Measurements from ENCODE around the gene FBXW11. TPM values are rescaled to one million over a fixed set of nuclear protein-coding genes. Genes with fewer than 3 reads are reported as not detected.
A peak's percentile ranks its signal among the peaks of the same experiment; 100 is the strongest.
"Not testable (repeated sequence)": the region's sequence is repeated elsewhere in the genome, so short reads cannot be mapped to it uniquely, and the experiment has no call there.

Gene FBXW11
- total RNA-seq, 2 donors from 2014 or later = 28.3 to 30.1 TPM

DNA sequence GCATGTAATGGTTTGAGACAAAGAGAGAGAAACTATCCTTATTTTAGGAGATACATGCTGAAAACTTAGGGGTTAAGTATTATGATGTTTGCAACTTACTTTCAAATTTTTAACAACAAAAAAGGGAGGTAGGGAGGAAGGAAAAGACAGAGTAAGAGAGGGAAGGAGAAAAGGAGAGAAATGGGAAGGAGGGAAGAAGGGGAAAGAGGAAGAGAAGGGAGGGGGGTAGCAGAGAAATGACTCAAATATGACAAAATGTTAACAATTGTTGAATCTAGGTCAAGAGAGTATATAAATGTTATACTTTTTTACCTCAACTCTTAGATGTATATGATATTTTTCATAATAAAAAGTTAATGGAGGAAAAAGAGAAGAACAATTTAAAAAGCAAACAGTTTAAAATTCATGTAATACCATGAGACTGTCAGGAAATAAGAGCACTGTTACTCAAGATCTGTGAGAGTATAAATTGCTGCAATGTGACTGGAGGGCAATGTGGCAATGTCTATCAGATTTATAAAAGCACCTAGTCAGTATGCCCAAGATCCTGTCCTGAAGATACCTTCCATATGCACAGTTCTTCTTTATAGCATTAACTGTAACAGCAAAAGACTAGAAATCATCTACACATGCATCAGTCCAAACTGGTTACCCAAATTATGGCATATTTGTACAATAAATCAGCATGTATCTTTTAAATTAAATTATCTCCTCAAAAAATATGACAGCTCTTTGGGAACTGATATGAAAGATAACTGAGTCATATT lies 16.3 kb downstream of the FBXW11 start:
- Mint-ChIP-seq H3K4me3 (no peak overlapping the region), H3K4me1 (peaks cover 33% of the 10 kb centered on the region), H3K27me3 (no peaks in the 10 kb centered on the region), H3K36me3 (ENCODE audit: low read depth) (peaks cover 4% of the 10 kb centered on the region), H3K27ac (peak overlapping the region; percentile 56)
- no peaks in the 10 kb centered on the region for H3K9me3 ChIP-seq (ENCODE audit: control insufficient read depth, low read length, poor library complexity, severe bottlenecking)
- no peak for DNase-seq
- ATAC-seq = no peak

DNA sequence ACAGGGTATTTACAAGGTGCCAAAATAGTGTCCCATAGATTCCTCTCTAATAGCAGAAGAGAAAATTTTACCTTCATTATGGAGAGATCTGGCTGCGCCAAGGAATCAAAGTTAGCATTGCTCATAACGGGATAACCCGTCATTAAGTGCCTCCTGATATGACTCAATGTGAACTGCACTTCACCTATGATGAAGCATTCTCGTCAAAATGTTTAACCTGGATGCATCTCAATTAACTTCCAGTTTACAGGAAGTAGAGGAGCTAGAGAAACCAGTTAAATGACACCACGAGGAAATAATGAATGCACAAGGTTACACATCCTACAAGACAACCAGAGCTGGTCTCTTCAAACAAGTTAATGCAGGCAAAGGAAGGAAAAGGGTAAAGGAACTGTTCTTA lies 17.2 kb downstream of the FBXW11 start:
- H3K36me3 Mint-ChIP-seq (ENCODE audit: low read depth) = peaks cover 4% of the 10 kb centered on the region
- no peaks in the 10 kb centered on the region for H3K9me3 ChIP-seq (ENCODE audit: control insufficient read depth, low read length, poor library complexity, severe bottlenecking)
- peaks cover 37% of the 10 kb centered on the region for H3K4me1 Mint-ChIP-seq
- peak overlapping the region; percentile 63 for H3K4me3 Mint-ChIP-seq
- peak overlapping the region; percentile 56 for H3K27ac Mint-ChIP-seq
- H3K27me3 Mint-ChIP-seq = no peaks in the 10 kb centered on the region
- DNase-seq = no peak
- no peak for ATAC-seq

- H3K36me3 Mint-ChIP-seq (ENCODE audit: low read depth) = peaks cover 4% of the 10 kb centered on the region
- H3K9me3 ChIP-seq (ENCODE audit: control insufficient read depth, low read length, poor library complexity, severe bottlenecking) = no peaks in the 10 kb centered on the region
- ATAC-seq (no peak), DNase-seq (no peak)
- no peak overlapping the region for H3K27ac Mint-ChIP-seq
- H3K4me3 Mint-ChIP-seq = no peak overlapping the region
- no peaks in the 10 kb centered on the region for H3K27me3 Mint-ChIP-seq
- peaks cover 36% of the 10 kb centered on the region for H3K4me1 Mint-ChIP-seq
Observed at GRCh38 chr5:171986772-171987171, 19.7 kb downstream of the FBXW11 start.

GRCh38 chr5:171984748-171985419 lies 21.6 kb downstream of the FBXW11 start:
- peak overlapping the region; percentile 7 for H3K4me3 Mint-ChIP-seq
- H3K36me3 Mint-ChIP-seq (ENCODE audit: low read depth) = peaks cover 6% of the 10 kb centered on the region
- DNase-seq (no peak), ATAC-seq (peak; percentile 83)
- peaks cover 29% of the 10 kb centered on the region for H3K4me1 Mint-ChIP-seq
- peaks cover 4% of the 10 kb centered on the region for H3K9me3 ChIP-seq (ENCODE audit: control insufficient read depth, low read length, poor library complexity, severe bottlenecking)
- H3K27ac Mint-ChIP-seq = peak overlapping the region; percentile 6
- no peaks in the 10 kb centered on the region for H3K27me3 Mint-ChIP-seq

DNA sequence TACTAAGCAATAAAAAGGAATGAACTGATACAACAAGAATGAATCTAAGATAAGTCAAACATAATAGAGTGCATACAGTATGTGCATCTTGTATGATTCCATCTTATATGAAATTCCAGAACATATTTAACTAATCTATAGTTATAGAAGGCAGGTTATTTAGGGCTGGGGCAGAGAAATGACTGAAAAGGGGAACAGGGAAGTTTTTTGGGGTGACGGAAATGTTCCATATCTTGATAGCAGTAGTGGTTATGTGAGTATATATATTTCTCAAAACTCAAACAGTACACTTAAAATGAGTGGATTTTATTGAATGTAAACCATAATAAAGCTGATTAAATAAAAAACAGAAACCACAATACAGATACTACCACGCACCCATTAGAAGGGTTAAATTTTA lies 24.6 kb downstream of the FBXW11 start:
- Mint-ChIP-seq H3K27me3 (no peaks in the 10 kb centered on the region), H3K27ac (no peak overlapping the region), H3K4me1 (peaks cover 21% of the 10 kb centered on the region), H3K4me3 (no peak overlapping the region), H3K36me3 (ENCODE audit: low read depth) (peaks cover 2% of the 10 kb centered on the region)
- ATAC-seq = no peak
- no peak for DNase-seq
- peaks cover 7% of the 10 kb centered on the region for H3K9me3 ChIP-seq (ENCODE audit: control insufficient read depth, low read length, poor library complexity, severe bottlenecking)

GRCh38 chr5:171980792-171981191 lies 25.6 kb downstream of the FBXW11 start:
- peaks cover 2% of the 10 kb centered on the region for H3K36me3 Mint-ChIP-seq (ENCODE audit: low read depth)
- no peak overlapping the region for H3K27ac Mint-ChIP-seq
- peaks cover 24% of the 10 kb centered on the region for H3K4me1 Mint-ChIP-seq

DNA sequence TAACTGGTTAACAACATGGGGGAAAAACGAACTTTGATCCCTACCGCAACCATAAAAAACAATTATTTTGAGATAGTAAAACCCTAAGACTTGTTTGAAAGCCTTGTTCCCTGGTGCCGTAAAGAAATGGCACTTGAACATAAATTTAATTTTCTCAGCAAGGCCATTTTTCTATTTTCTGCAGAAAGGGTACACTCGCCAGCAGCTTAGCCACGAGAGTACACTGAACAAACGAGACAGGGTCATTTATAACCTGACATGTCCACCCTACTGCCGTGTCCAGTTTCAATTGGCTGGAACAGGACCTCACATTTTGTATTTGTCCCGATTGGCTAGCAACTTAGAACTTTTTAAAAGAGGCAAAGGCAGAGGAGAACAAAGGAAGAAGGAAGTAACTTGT lies 26.8 kb downstream of the FBXW11 start:
- Mint-ChIP-seq H3K4me3 (no peak overlapping the region), H3K27ac (no peak overlapping the region), H3K36me3 (ENCODE audit: low read depth) (peaks cover 2% of the 10 kb centered on the region), H3K4me1 (peaks cover 27% of the 10 kb centered on the region), H3K27me3 (no peaks in the 10 kb centered on the region)
- no peak for DNase-seq
- peaks cover 7% of the 10 kb centered on the region for H3K9me3 ChIP-seq (ENCODE audit: control insufficient read depth, low read length, poor library complexity, severe bottlenecking)
- ATAC-seq = no peak

More at GRCh38 chr5:171980792-171981191, 25.6 kb downstream of the FBXW11 start:
- H3K9me3 ChIP-seq (ENCODE audit: control insufficient read depth, low read length, poor library complexity, severe bottlenecking) = peaks cover 7% of the 10 kb centered on the region
- no peak overlapping the region for H3K4me3 Mint-ChIP-seq
- H3K27me3 Mint-ChIP-seq = no peaks in the 10 kb centered on the region
- no peak for DNase-seq
- ATAC-seq = no peak

GRCh38 chr5:171978519-171978918 lies 27.9 kb downstream of the FBXW11 start:
- DNase-seq = no peak
- H3K4me1 Mint-ChIP-seq = peaks cover 25% of the 10 kb centered on the region
- no peak overlapping the region for H3K27ac Mint-ChIP-seq
- no peaks in the 10 kb centered on the region for H3K27me3 Mint-ChIP-seq
- no peak overlapping the region for H3K4me3 Mint-ChIP-seq
- H3K36me3 Mint-ChIP-seq (ENCODE audit: low read depth) = peaks cover 2% of the 10 kb centered on the region
- ATAC-seq = no peak
- H3K9me3 ChIP-seq (ENCODE audit: control insufficient read depth, low read length, poor library complexity, severe bottlenecking) = peaks cover 7% of the 10 kb centered on the region

DNA sequence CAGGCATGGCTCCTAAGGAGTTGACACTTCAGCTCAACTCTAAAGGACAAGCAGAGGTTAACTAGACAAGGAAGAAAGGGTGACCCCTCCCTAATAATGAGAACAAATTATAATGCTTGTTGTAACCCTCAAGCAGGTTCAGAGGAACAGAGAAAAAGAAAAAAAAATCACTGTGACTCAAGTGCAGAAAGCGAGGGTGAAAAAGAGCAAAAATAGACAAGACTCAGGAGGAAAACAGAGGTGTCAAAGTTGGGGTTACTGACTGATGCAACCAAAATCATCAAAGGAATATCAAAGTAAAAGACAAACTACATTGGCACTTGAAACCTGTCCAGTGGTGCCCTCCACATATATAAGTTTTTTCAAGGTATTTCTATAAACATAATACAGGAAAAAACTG lies 28.4 kb downstream of the FBXW11 start:
- no peak for ATAC-seq
- no peak for DNase-seq
- H3K9me3 ChIP-seq (ENCODE audit: control insufficient read depth, low read length, poor library complexity, severe bottlenecking) = peaks cover 7% of the 10 kb centered on the region
- Mint-ChIP-seq H3K4me3 (no peak overlapping the region), H3K27ac (no peak overlapping the region), H3K27me3 (no peaks in the 10 kb centered on the region), H3K36me3 (ENCODE audit: low read depth) (peaks cover 5% of the 10 kb centered on the region), H3K4me1 (peaks cover 30% of the 10 kb centered on the region)

DNA sequence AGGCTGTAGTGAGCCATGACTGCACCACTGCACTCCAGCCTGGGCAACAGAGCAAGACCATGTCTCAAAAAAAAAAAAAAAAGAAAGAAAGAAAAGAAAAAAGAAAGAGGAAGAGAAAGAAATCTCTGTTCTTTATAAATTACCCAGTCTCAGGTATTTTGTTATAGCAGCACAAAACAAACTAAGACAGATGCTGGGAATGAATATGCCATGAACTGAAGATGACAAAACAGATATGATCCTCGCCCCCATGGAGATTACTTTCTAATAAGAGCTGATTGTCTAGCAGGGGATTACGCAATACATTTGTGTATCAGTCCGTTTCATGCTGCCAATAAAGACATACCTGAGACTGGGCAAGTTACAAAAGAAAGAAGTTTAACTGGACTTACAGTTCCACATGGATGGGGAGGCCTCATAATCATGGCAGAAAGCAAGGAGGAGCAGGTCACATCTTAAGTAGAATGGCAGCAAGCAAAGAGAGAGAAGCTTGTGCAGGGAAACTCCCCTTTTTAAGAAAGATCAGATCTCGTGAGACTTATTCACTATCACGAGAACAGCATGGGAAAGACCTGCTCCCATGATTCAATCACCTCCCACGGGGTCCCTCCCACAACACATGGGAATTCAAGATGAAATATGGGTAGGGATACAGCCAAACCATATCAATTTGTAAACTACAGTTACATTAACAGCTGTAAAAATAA lies 29.0 kb downstream of the FBXW11 start:
- not testable (repeated sequence) for H3K9me3 ChIP-seq (ENCODE audit: control insufficient read depth, low read length, poor library complexity, severe bottlenecking); DNase-seq; H3K4me3 Mint-ChIP-seq; H3K36me3 Mint-ChIP-seq (ENCODE audit: low read depth); H3K27ac Mint-ChIP-seq; H3K27me3 Mint-ChIP-seq; ATAC-seq
- peaks cover 28% of the 10 kb centered on the region for H3K4me1 Mint-ChIP-seq

- H3K27me3 Mint-ChIP-seq = no peaks in the 10 kb centered on the region
- H3K27ac Mint-ChIP-seq = no peak overlapping the region
- ATAC-seq = no peak
- H3K4me1 Mint-ChIP-seq = peaks cover 28% of the 10 kb centered on the region
- peaks cover 7% of the 10 kb centered on the region for H3K9me3 ChIP-seq (ENCODE audit: control insufficient read depth, low read length, poor library complexity, severe bottlenecking)
- no peak for DNase-seq
- H3K4me3 Mint-ChIP-seq = peak overlapping the region; percentile 47
- peaks cover 3% of the 10 kb centered on the region for H3K36me3 Mint-ChIP-seq (ENCODE audit: low read depth)
Observed at GRCh38 chr5:171975877-171976667, 30.4 kb downstream of the FBXW11 start.

- Mint-ChIP-seq H3K27ac (no peak overlapping the region), H3K27me3 (no peaks in the 10 kb centered on the region), H3K36me3 (ENCODE audit: low read depth) (peaks cover 3% of the 10 kb centered on the region), H3K4me1 (peaks cover 28% of the 10 kb centered on the region), H3K4me3 (no peak overlapping the region)
- ATAC-seq = no peak
- peaks cover 5% of the 10 kb centered on the region for H3K9me3 ChIP-seq (ENCODE audit: control insufficient read depth, low read length, poor library complexity, severe bottlenecking)
- DNase-seq = no peak
Observed at GRCh38 chr5:171975262-171975876, 31.1 kb downstream of the FBXW11 start.

Measured in T-helper 17 cell (primary cell).